GM19193 (cell line): ENCODE measurements around the gene PIERCE2.

Experiments
- POLR2A ChIP-seq: IDR thresholded peaks from 4 replicates; pipeline ENCODE4 v1.6.1; 2011; ENCODE audit not compliant: insufficient read depth, insufficient read length; ENCODE audit errors: extremely low read depth

The PIERCE2 gene

DNA sequence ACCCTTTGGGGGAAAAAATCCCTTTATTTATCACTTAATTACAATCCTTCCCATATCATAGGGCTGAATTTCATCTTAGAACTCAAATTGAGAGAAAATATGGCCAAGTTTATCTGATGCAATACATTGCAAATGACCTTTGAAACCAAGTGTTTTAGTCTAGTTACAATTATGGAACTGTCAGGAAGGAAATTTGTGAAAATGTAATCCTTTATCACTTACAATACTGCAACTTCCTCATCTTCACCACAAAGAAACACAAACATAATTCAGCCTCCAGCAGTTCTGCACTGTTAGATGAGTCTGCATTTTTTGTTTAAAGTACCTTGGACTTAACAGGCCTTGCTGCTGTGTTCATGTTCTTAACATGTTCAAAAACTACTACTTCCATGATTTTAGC is 4.8 kb upstream of the PIERCE2 start:
- TF ChIP-seq POLR2A, result no peak

DNA sequence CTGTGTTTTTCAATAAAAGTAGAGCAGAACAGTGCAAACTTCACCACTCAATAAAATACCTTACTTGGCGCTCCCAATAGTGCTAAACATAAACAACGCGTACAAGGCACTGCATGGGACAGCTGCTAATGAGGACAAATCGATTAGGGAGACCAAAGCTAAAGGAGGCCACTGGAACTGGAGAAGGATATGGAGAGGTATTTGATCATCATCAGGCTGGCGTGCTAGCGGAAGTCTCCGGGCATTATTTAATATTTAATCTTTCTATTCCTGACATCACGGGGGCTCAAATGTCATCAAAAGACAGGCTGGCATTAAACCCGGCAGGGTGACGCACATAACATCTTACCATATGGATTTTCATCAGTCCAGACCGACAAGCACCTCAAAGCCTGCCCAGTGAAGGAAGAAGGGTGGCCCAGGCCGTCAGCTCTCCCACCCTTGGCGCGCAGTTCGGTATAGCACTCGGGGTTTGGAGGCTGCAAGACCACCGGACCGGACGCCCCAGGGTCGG is 740 bp upstream of the PIERCE2 start:
- no peak for TF ChIP-seq POLR2A

DNA sequence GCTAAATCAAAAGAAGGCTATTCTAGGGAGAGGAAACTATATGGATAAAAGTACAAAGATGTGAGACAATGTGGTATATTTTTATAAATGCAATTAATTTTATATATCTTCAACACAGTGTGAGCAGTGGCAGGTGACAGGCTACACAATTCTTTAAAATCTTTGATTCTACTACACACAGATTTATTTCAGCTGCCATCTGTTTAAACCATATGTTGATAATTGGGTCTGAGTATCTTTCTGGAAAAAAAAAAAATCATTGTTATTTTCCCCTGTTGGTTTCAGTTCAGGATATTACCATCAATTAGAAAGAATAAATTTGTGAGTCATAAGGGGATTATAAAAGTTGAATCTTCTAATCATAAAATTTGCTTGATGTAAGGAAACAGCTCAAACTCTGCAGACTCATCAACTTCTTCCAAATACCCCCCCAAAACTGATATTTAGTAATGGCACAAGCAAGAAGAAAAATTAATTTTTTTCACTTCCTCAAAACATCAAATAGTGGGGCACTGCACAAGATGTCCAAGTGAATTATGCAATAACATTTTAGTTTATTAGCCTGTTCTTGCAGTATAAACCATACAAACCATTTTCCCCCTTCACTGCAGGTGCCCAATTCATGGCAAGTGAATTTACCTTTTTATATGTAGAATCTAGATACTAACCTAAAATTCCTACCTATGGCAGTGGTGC is 12.0 kb downstream of the PIERCE2 start:
- TF ChIP-seq POLR2A, result no peak

DNA sequence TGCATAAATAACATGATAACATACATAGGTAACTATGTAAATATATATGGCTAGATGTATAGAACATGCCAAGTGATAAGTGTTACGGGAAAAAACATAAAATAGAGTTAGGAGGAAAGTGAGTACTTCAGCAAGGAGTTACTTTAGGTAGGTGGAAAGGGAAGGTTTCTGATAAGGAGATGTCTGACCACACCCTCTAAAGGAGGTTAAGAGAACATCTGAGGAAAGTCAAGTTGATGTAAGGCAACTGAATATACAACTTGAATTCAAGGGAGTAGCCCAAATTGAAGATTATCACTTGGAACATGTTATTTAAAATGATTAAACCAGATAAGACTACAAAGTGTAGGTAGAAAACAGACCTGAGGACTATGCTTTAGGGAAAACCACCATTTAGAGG is 13.8 kb downstream of the PIERCE2 start:
- TF ChIP-seq POLR2A, result no peak

DNA sequence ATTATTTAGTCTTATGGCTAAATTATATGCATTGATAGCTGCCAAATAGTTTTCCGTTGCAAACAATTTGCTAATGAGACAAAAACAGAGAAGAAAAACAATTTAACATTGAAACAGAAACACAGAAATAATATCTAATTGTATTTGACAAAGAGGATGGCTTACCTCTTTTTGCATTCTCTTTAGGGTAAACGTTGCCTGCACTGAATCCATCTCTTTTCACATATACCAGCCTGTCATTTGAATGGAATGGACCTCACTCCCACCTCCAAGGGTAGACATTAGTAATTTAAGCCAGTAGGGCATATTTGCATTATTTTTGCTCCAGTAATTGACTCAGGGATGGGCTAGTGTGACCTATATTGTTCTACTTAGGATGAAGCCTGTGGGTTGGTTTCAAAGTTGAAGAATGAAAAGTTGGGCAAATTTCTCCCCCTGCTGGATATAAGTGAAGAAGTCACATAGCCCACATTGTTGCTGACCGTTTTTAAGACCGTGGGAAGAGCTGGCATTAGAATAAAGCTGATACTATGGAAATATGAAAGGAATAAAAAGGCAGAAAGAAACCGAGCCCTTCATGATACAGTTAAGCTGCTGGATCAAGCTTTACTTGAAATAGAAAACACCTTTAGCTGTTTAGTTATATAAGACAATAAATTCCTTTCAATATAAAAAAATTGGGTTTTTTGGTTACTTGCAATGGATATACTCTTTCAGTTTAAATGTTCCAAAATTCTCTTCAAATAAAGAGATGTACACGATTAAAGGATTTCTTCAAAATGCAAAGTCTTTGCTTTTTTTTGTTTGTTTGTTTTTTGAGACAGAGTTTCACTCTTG is 26.9 kb downstream of the PIERCE2 start:
- TF ChIP-seq POLR2A, result no peak

DNA sequence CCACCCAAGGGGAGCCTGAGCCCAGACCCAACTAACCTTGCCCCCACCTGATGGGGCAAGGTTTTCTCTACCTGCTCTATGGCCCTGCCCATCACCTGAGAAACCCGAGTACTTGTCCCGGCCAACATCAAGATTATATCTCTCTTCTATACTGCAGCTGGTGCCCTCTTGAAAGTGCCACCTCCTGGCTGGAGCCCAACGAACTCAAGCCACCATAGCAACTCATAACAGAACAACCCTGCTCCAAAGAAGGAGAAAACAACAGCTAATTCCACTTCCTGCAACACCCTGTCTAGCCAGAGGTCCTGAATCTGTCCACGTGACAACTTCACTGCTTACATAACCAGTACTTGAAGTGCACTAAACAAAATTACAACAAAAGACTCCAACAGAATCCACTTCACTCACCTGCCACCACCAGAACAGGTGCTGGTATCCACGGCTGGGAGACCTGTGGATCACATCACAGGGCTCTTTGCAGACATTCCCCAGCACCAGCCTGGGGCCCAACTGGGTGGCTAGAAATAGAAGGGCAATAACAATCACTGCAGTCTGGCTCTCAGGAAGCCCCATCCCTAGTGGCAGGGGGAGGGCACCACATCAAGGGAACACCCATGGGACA is 49.2 kb downstream of the PIERCE2 start:
- no peak for TF ChIP-seq POLR2A

DNA sequence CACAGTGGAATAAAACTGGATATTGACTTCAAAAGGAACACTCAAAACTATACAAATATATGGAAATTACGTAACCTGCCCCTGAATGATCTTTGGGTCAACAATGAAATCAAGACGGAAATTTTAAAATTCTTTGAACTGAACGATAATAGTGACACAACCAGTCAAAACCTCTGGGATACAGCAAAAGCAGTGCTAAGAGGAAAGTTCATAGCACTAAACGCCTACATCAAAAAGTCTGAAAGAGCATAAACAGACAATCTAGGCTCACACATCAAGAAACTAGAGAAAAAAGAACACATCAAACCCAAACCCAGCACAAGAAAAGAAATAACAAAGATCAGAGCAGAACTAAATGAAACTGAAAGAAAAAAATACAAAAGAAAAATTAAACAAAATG is 53.2 kb downstream of the PIERCE2 start:
- TF ChIP-seq POLR2A, result no peak

DNA sequence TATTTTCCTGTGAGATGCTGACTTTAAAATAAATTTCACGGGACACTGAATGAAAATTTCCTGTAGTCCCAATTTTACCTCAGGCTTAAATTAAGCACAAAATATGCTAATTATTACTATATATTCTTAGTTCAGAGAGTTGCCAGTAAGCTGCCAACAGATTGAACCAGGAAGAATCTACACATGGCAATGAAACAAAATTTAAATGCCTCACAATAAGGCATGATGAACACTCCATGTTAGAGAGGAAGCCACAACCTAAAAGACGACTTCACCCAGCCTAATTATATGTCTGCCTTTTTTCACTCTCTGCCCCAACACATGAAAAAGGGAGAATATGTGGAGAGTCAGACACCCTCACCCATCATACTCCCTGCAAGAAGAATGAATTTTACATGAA is 60.0 kb downstream of the PIERCE2 start:
- no peak for TF ChIP-seq POLR2A
